ENCODE measurements around the gene ASCL3.

GRCh38 chr11:8973121-8973520, 30.3 kb upstream of the ASCL3 start:
- TF ChIP-seq CTCF (IDR thresholded peaks at IDR 0.05) = no peak
- no peak for TF ChIP-seq EZH2 (IDR thresholded peaks at IDR 0.05; ENCODE audit: borderline replicate concordance, insufficient read depth, low read depth, low read length, poor library complexity, severe bottlenecking)
